GM23338 (cell line): ENCODE measurements around the gene STK38. TPM values are rescaled to one million over a fixed set of nuclear protein-coding genes. Genes with fewer than 3 reads are reported as not detected.

Experiments
- ATAC-seq: fragments of 200-7000 bp; cut with Tn5 transposase; 3 replicates; pipeline ENCODE4 v1.9.1; 2020
- DNase-seq: peaks from one replicate; pipeline ENCODE4 v3.0.0-alpha.2; 2015; ENCODE audit warnings: low spot score
- H2AFZ ChIP-seq: fragments of 200-600 bp; sonication (generic); 2 replicates; pipeline ENCODE4 v1.8.0; 2016; ENCODE audit warnings: antibody characterized with exemption, mild to moderate bottlenecking, moderate library complexity
- H3F3A ChIP-seq: fragments of 200-600 bp; sonication (generic); replicated peaks from 2 replicates; pipeline ENCODE4 v1.8.0; 2017; ENCODE audit warnings: antibody characterized with exemption, mixed run types, low read depth
- H3K27ac ChIP-seq: fragments of 200-600 bp; sonication (generic); 2 replicates; pipeline ENCODE4 v1.6.1; 2016; ENCODE audit warnings: low read depth
- H3K27me3 ChIP-seq: fragments of 200-600 bp; sonication (generic); 2 replicates; pipeline ENCODE4 v1.8.0; 2016; ENCODE audit warnings: mild to moderate bottlenecking, mixed run types, moderate library complexity; ENCODE audit not compliant: insufficient read depth
- H3K36me3 ChIP-seq: fragments of 200-600 bp; sonication (generic); 2 replicates; pipeline ENCODE4 v1.8.0; 2016; ENCODE audit warnings: mild to moderate bottlenecking; ENCODE audit not compliant: insufficient read depth
- H3K4me1 ChIP-seq: fragments of 200-600 bp; sonication (generic); 2 replicates; pipeline ENCODE4 v1.8.0; 2016; ENCODE audit warnings: mild to moderate bottlenecking, moderate library complexity; ENCODE audit not compliant: insufficient read depth
- H3K4me2 ChIP-seq: fragments of 200-600 bp; sonication (generic); 2 replicates; pipeline ENCODE4 v1.7.1; 2017; ENCODE audit warnings: mixed run types
- H3K4me3 ChIP-seq: fragments of 200-600 bp; sonication (generic); 2 replicates; pipeline ENCODE4 v1.6.1; 2016; ENCODE audit warnings: mixed run types
- H3K79me2 ChIP-seq: fragments of 200-600 bp; sonication (generic); replicated peaks from 2 replicates; pipeline ENCODE4 v1.8.0; 2017; ENCODE audit warnings: mild to moderate bottlenecking; ENCODE audit not compliant: insufficient read depth
- H3K9me2 ChIP-seq: fragments of 200-600 bp; sonication (generic); 2 replicates; pipeline ENCODE4 v1.8.0; 2017; ENCODE audit not compliant: insufficient read depth
- H4K20me1 ChIP-seq: fragments of 200-600 bp; sonication (generic); replicated peaks from 2 replicates; pipeline ENCODE4 v1.8.0; 2017; ENCODE audit warnings: mild to moderate bottlenecking; ENCODE audit not compliant: insufficient read depth
- H3K27ac Mint-ChIP-seq: 2 replicates; pipeline ENCODE4 v1.8.0; 2020; ENCODE audit warnings: inconsistent platforms, mild to moderate bottlenecking, moderate library complexity, mixed read lengths
- H3K27me3 Mint-ChIP-seq: 3 replicates; pipeline ENCODE4 v1.8.0; 2022; ENCODE audit warnings: low read depth, mild to moderate bottlenecking, moderate library complexity, mixed read lengths, inconsistent platforms; ENCODE audit not compliant: insufficient read depth, poor library complexity
- H3K36me3 Mint-ChIP-seq: 3 replicates; pipeline ENCODE4 v1.8.0; 2021; ENCODE audit warnings: low read depth, mild to moderate bottlenecking, inconsistent platforms, moderate library complexity, mixed read lengths
- H3K4me1 Mint-ChIP-seq: 3 replicates; pipeline ENCODE4 v1.8.0; 2020; ENCODE audit warnings: mild to moderate bottlenecking, inconsistent platforms, mixed read lengths
- H3K4me3 Mint-ChIP-seq: 3 replicates; pipeline ENCODE4 v1.8.0; 2021; ENCODE audit warnings: moderate library complexity, mild to moderate bottlenecking, inconsistent platforms, mixed read lengths
- H3K9me3 Mint-ChIP-seq: 3 replicates; pipeline ENCODE4 v1.8.0; 2020; ENCODE audit warnings: moderate library complexity, mild to moderate bottlenecking, inconsistent platforms, mixed read lengths
- CREB1 ChIP-seq: fragments of 250-450 bp; sonication (Bioruptor Pico); IDR thresholded peaks from 2 replicates; pipeline ENCODE4 v1.5.0; 2020; ENCODE audit warnings: low read depth, mild to moderate bottlenecking, moderate library complexity
- CTCF ChIP-seq, 2 experiments: fragments of 200-600 bp in 1 of 2; sonication (generic) in 1 of 2; conservative IDR thresholded peaks; 2 replicates each; pipeline versions ENCODE4 v1.5.1 to v1.6.1; 2016 to 2017; ENCODE audit warnings: antibody characterized with exemption in 2 of 2, low read depth in 2 of 2, mild to moderate bottlenecking in 2 of 2, moderate library complexity in 1 of 2
- ETS1 ChIP-seq: IDR thresholded peaks from 2 replicates; pipeline ENCODE4 v1.6.1; 2016; ENCODE audit warnings: antibody characterized with exemption
- EZH2 ChIP-seq: fragments of 200-600 bp; sonication (generic); IDR thresholded peaks from one replicate; pipeline ENCODE4 v1.8.0; 2017; ENCODE audit warnings: antibody characterized with exemption, mild to moderate bottlenecking, low read depth; ENCODE audit not compliant: unreplicated experiment
- JUNB ChIP-seq: IDR thresholded peaks from one replicate; pipeline ENCODE4 v1.6.1; 2016; ENCODE audit warnings: antibody characterized with exemption; ENCODE audit not compliant: unreplicated experiment
- NANOG ChIP-seq: IDR thresholded peaks from 2 replicates; pipeline ENCODE4 v1.6.1; 2016; ENCODE audit warnings: antibody characterized with exemption, borderline replicate concordance
- POLR2AphosphoS5 ChIP-seq: IDR thresholded peaks from 2 replicates; pipeline ENCODE4 v1.6.1; 2016; ENCODE audit warnings: antibody characterized with exemption, low read depth
- REST ChIP-seq: IDR thresholded peaks from one replicate; pipeline ENCODE4 v1.6.1; 2018; ENCODE audit warnings: antibody characterized with exemption; ENCODE audit not compliant: unreplicated experiment
- ZNF114 ChIP-seq: fragments of 250-450 bp; sonication (Bioruptor Pico); IDR thresholded peaks from 2 replicates; pipeline ENCODE4 v1.5.0; 2020; ENCODE audit warnings: mild to moderate bottlenecking, moderate library complexity
- ZNF331 ChIP-seq: fragments of 250-450 bp; sonication (Bioruptor Pico); IDR thresholded peaks from 2 replicates; pipeline ENCODE4 v1.5.0; 2020; ENCODE audit warnings: low read depth, mild to moderate bottlenecking, moderate library complexity
- polyA plus RNA-seq: library from polyadenylated mRNA; unstranded; fragments of >200 nt; fragmentation: Nextera tagmentation; extraction: Ambion mirVana; gene quantifications from 2 replicates; pipeline ENCODE4 v1.2.1, GENCODE V29; 2016
- total RNA-seq: library from RNA; depleted of rRNA; stranded (reverse); fragments of >200 nt; shearing (Covaris generic); gene quantifications from 2 replicates; pipeline ENCODE4 v1.2.3, GENCODE V29; 2014

STK38 gene
- total and polyA plus RNA-seq, 2 experiments from 2014 or later: 10.8 to 17.4 TPM

DNA sequence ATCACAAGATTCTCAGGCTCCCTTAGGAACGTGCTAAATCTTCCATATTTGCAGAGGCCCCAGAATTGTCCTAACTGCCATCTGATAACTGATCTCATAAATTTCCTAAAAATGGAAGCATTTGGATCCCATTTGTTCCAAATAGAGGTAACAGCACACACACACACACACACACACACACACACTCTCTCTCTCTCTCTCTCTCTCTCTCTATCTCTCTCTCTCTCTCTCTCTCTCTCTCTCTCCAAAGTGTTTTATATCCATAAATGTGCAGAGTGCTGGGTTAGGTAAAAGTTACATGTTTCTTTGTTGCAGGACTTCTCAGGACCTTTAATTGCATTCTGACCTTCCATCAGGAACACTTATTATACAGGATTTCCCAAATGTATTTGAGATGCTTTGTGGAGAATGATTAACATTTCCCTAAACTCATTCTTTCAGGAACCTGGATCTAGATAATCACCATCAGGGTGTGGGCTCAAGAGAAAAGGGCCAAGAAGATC lies 8.5 kb upstream of the STK38 start:
- no peaks in the 10 kb centered on the region for H3K4me1 Mint-ChIP-seq
- no peak for ATAC-seq
- Histone ChIP-seq H3K27me3 (no peaks in the 10 kb centered on the region), H3K9me2 (no peaks in the 10 kb centered on the region), H3K79me2 (no peaks in the 10 kb centered on the region), H3F3A (no peaks in the 10 kb centered on the region), H3K27ac (no peak overlapping the region), H2AFZ (no peak overlapping the region), H4K20me1 (no peaks in the 10 kb centered on the region), H3K4me2 (no peak overlapping the region), H3K4me3 (no peak overlapping the region), H3K36me3 (no peaks in the 10 kb centered on the region), H3K4me1 (no peaks in the 10 kb centered on the region)
- no peak for TF ChIP-seq JUNB
- no peak for TF ChIP-seq ZNF114 (CRISPR knock-in tag)
- no peak for TF ChIP-seq CREB1 (CRISPR knock-in tag)
- no peak for TF ChIP-seq ETS1
- no peak for TF ChIP-seq REST
- TF ChIP-seq EZH2: no peak
- no peak for TF ChIP-seq POLR2AphosphoS5
- TF ChIP-seq CTCF (conservative IDR thresholded peaks at IDR 0.05; ENCODE audit: low read depth in 2 of 2): no peak
- no peak overlapping the region for H3K4me3 Mint-ChIP-seq
- H3K36me3 Mint-ChIP-seq: no peaks in the 10 kb centered on the region
- DNase-seq: no peak
- no peaks in the 10 kb centered on the region for H3K27me3 Mint-ChIP-seq
- H3K9me3 Mint-ChIP-seq: no peaks in the 10 kb centered on the region
- no peak overlapping the region for H3K27ac Mint-ChIP-seq

- no peaks in the 10 kb centered on the region for H3K9me3 Mint-ChIP-seq
- TF ChIP-seq NANOG (no peak), EZH2 (no peak), ZNF331 (CRISPR knock-in tag) (no peak), ETS1 (no peak)
Measured at GRCh38 chr6:36550473-36551000, 3.3 kb upstream of the STK38 start.

More at GRCh38 chr6:36550473-36551000, 3.3 kb upstream of the STK38 start:
- Histone ChIP-seq H3K36me3 (no peaks in the 10 kb centered on the region), H3K4me1 (peaks cover 15% of the 10 kb centered on the region), H3K27ac (no peak overlapping the region), H3F3A (no peaks in the 10 kb centered on the region), H3K27me3 (no peaks in the 10 kb centered on the region), H3K4me2 (no peak overlapping the region), H3K4me3 (no peak overlapping the region), H3K79me2 (peaks cover 13% of the 10 kb centered on the region), H4K20me1 (no peaks in the 10 kb centered on the region), H3K9me2 (no peaks in the 10 kb centered on the region), H2AFZ (peak overlapping the region; percentile 56; the same call in 1 of the 2 replicates)
- DNase-seq (no peak), ATAC-seq (no peak)
- no peaks in the 10 kb centered on the region for H3K36me3 Mint-ChIP-seq
- no peak overlapping the region for H3K4me3 Mint-ChIP-seq
- H3K27ac Mint-ChIP-seq: no peak overlapping the region
- peaks cover 7% of the 10 kb centered on the region; the same call in 2 of the 3 replicates for H3K4me1 Mint-ChIP-seq
- H3K27me3 Mint-ChIP-seq: peaks cover 5% of the 10 kb centered on the region
